ENCODE data around the gene POLR1B. TPM values are rescaled to one million over a fixed set of nuclear protein-coding genes. Genes with fewer than 3 reads are reported as not detected.
A peak's percentile ranks its signal among the peaks of the same experiment; 100 is the strongest.
"Not testable (repeated sequence)": the region's sequence is repeated elsewhere in the genome, so short reads cannot be mapped to it uniquely, and the experiment has no call there.

The POLR1B gene
- total RNA-seq, 1 donor from 2014 or later, result 20.1 TPM

GRCh38 chr2:112606547-112606946, 64.3 kb downstream of the POLR1B start:
- Histone ChIP-seq H3K27me3 (no peaks in the 10 kb centered on the region), H3K79me2 (ENCODE audit: low read depth) (no peaks in the 10 kb centered on the region), H3K36me3 (no peaks in the 10 kb centered on the region), H3K9me3 (ENCODE audit: low read depth) (peaks cover 3% of the 10 kb centered on the region), H3K4me1 (no peaks in the 10 kb centered on the region), H3K4me3 (no peak overlapping the region), H2AFZ (replicated peaks) (no peak overlapping the region), H3K27ac (no peak overlapping the region), H4K20me1 (ENCODE audit: low read depth) (no peaks in the 10 kb centered on the region), H3K9ac (no peak overlapping the region), H3F3A (ENCODE audit: low read depth) (no peaks in the 10 kb centered on the region), H3K4me2 (no peak overlapping the region)
- Mint-ChIP-seq H3K27me3 (ENCODE audit: insufficient read depth, low read depth) (peaks cover 5% of the 10 kb centered on the region), H3K4me1 (no peaks in the 10 kb centered on the region), H3K4me3 (no peak overlapping the region), H3K27ac (peak overlapping the region; percentile 9), H3K9me3 (peaks cover 9% of the 10 kb centered on the region), H3K36me3 (no peaks in the 10 kb centered on the region)
- DNase-seq (ENCODE audit: low spot score), result no peak
- TF ChIP-seq EZH2 (IDR thresholded peaks at IDR 0.05) (no peak), EZH2phosphoT487 (IDR thresholded peaks at IDR 0.05) (no peak)
- TF ChIP-seq, protein P1, sequence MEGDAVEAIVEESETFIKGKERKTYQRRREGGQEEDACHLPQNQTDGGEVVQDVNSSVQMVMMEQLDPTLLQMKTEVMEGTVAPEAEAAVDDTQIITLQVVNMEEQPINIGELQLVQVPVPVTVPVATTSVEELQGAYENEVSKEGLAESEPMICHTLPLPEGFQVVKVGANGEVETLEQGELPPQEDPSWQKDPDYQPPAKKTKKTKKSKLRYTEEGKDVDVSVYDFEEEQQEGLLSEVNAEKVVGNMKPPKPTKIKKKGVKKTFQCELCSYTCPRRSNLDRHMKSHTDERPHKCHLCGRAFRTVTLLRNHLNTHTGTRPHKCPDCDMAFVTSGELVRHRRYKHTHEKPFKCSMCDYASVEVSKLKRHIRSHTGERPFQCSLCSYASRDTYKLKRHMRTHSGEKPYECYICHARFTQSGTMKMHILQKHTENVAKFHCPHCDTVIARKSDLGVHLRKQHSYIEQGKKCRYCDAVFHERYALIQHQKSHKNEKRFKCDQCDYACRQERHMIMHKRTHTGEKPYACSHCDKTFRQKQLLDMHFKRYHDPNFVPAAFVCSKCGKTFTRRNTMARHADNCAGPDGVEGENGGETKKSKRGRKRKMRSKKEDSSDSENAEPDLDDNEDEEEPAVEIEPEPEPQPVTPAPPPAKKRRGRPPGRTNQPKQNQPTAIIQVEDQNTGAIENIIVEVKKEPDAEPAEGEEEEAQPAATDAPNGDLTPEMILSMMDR (IDR thresholded peaks at IDR 0.05), result no peak

GRCh38 chr2:112607680-112608438, 65.6 kb downstream of the POLR1B start:
- no peaks in the 10 kb centered on the region for H3K4me1 ChIP-seq
- no peaks in the 10 kb centered on the region for H3K79me2 ChIP-seq (ENCODE audit: low read depth)
- H3K9ac ChIP-seq, result no peak overlapping the region
- no peaks in the 10 kb centered on the region for H3F3A ChIP-seq (ENCODE audit: low read depth)
- H2AFZ ChIP-seq (replicated peaks), result no peak overlapping the region
- H3K27ac ChIP-seq, result no peak overlapping the region
- H3K27me3 Mint-ChIP-seq (ENCODE audit: insufficient read depth, low read depth), result peaks cover 5% of the 10 kb centered on the region
- no peak overlapping the region for H3K4me3 ChIP-seq
- no peaks in the 10 kb centered on the region for H3K27me3 ChIP-seq
- H3K4me3 Mint-ChIP-seq, result no peak overlapping the region
- H3K9me3 ChIP-seq (ENCODE audit: low read depth), result peaks cover 3% of the 10 kb centered on the region
- no peaks in the 10 kb centered on the region for H3K4me1 Mint-ChIP-seq
- TF ChIP-seq EZH2 (IDR thresholded peaks at IDR 0.05) (no peak), EZH2phosphoT487 (IDR thresholded peaks at IDR 0.05) (no peak)
- TF ChIP-seq, protein P1 (IDR thresholded peaks at IDR 0.05), result no peak
- DNase-seq (ENCODE audit: low spot score), result no peak
- H3K36me3 ChIP-seq, result no peaks in the 10 kb centered on the region
- no peak overlapping the region for H3K4me2 ChIP-seq
- no peak overlapping the region for H3K27ac Mint-ChIP-seq
- H3K36me3 Mint-ChIP-seq, result no peaks in the 10 kb centered on the region
- peaks cover 9% of the 10 kb centered on the region for H3K9me3 Mint-ChIP-seq
- H4K20me1 ChIP-seq (ENCODE audit: low read depth), result no peaks in the 10 kb centered on the region

GRCh38 chr2:112609320-112609719, 67.1 kb downstream of the POLR1B start:
- not testable (repeated sequence) for H3K4me2 ChIP-seq; H3K27ac ChIP-seq; H3K27ac Mint-ChIP-seq; H3K36me3 ChIP-seq; H3K27me3 ChIP-seq; H3K9me3 ChIP-seq (ENCODE audit: low read depth); H4K20me1 ChIP-seq (ENCODE audit: low read depth); H3K9ac ChIP-seq; H3F3A ChIP-seq (ENCODE audit: low read depth); H2AFZ ChIP-seq (replicated peaks); H3K4me3 ChIP-seq; H3K36me3 Mint-ChIP-seq; H3K4me1 Mint-ChIP-seq; H3K4me3 Mint-ChIP-seq; H3K9me3 Mint-ChIP-seq; H3K27me3 Mint-ChIP-seq (ENCODE audit: insufficient read depth, low read depth); DNase-seq (ENCODE audit: low spot score); H3K4me1 ChIP-seq; H3K79me2 ChIP-seq (ENCODE audit: low read depth)

DNA sequence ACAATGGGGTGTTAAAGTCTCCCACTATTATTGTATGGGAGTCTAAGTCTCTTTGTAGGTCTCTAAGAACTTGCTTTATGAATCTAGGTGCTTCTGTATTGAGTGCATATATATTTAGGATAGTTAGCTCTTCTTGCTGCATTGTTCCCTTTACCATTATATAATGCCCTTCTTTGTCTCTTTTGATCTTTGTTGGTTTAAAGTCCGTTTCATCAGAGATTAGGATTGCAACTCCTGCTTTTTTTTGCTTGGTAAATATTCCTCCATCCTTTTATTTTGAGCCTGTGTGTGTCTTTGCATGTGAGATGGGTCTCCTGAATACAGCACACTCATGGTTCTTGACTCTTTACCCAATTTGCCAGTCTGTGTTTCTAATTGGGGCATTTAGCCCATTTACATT, 70.0 kb downstream of the POLR1B start:
- not testable (repeated sequence) for H3K27ac Mint-ChIP-seq; H3K4me1 Mint-ChIP-seq; H3K36me3 Mint-ChIP-seq; H3K4me2 ChIP-seq; H3K4me1 ChIP-seq; H3K36me3 ChIP-seq; H3F3A ChIP-seq (ENCODE audit: low read depth); H3K9ac ChIP-seq; DNase-seq (ENCODE audit: low spot score); H3K9me3 Mint-ChIP-seq; H3K4me3 Mint-ChIP-seq; H4K20me1 ChIP-seq (ENCODE audit: low read depth); H3K27me3 ChIP-seq; H2AFZ ChIP-seq (replicated peaks); H3K27me3 Mint-ChIP-seq (ENCODE audit: insufficient read depth, low read depth); H3K27ac ChIP-seq; H3K9me3 ChIP-seq (ENCODE audit: low read depth); H3K79me2 ChIP-seq (ENCODE audit: low read depth); H3K4me3 ChIP-seq
